T-helper 1 cell treated with Interleukin-12 subunit alpha and Interleukin-12 subunit beta and Interleukin-4 antibody, amounts not matched to agents 30 ng/mL and 1 ng/mL, for 36 hours (primary cell): ENCODE results near the gene GGTLC2. TPM values are rescaled to one million over a fixed set of nuclear protein-coding genes. Genes with fewer than 3 reads are reported as not detected.

Experiments used
- intact Hi-C: fragments of 100-400 bp; cut with micrococcal nuclease; formaldehyde crosslinking; loops from one replicate; pipeline ENCODE4 v1.15.1; 2024
- total RNA-seq: library from RNA; stranded (reverse); gene quantifications from 2 replicates; pipeline ENCODE4 v1.2.3, GENCODE V29; 2022

GGTLC2 gene
- total RNA-seq, 1 donor from 2014 or later = not detected

DNA sequence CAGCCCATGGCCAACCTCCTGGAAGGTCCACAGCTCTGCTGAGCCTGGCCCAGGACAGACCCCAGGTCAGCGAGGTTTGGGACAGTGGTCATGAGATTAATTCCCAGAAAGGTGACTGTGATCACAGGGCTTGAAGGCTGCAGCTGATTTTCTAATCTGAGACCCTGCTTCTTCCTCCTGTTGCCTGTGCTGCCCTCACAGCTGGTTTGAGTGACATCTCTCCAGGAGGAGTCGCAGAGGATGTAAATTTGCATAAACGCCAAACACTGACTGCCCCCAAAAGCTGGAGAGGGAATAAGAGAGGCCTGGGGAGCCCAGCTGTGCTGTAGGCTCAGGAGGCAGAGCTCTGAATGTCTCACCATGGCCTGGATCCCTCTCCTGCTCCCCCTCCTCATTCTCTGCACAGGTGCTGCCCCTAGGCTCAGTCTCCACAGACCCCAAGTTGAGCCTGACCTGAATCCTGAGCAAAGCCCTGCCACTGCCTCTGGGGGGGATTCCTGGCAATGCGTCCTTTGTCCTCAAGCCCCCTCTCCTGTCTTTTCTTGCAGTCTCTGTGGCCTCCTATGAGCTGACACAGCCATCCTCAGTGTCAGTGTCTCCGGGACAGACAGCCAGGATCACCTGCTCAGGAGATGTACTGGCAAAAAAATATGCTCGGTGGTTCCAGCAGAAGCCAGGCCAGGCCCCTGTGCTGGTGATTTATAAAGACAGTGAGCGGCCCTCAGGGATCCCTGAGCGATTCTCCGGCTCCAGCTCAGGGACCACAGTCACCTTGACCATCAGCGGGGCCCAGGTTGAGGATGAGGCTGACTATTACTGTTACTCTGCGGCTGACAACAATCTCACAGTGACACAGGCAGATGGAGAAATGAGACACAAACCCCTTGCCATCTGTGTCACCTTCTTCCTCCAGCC lies 23.8 kb downstream of the GGTLC2 start:
- intact Hi-C loops = no loop called here

DNA sequence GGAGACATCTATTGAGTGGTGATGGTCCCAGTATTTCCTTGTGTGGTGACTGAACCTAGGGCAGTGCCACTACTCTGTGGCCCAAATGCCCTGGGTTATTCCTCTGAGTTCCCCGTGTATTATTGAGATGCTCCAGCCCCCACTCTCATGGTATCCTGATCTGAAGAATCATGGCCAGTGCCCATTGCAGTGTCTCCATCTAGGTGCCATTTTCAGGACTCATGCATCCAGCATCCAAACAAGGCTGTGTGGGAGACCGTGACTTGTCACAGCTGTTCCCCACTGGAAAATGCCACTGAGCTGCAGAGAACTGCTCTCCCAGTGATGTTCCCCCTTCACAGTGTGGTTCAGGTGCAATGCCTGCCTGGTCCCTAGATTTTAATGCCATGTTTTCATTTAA lies 24.7 kb downstream of the GGTLC2 start:
- intact Hi-C loops = no loop called here

DNA sequence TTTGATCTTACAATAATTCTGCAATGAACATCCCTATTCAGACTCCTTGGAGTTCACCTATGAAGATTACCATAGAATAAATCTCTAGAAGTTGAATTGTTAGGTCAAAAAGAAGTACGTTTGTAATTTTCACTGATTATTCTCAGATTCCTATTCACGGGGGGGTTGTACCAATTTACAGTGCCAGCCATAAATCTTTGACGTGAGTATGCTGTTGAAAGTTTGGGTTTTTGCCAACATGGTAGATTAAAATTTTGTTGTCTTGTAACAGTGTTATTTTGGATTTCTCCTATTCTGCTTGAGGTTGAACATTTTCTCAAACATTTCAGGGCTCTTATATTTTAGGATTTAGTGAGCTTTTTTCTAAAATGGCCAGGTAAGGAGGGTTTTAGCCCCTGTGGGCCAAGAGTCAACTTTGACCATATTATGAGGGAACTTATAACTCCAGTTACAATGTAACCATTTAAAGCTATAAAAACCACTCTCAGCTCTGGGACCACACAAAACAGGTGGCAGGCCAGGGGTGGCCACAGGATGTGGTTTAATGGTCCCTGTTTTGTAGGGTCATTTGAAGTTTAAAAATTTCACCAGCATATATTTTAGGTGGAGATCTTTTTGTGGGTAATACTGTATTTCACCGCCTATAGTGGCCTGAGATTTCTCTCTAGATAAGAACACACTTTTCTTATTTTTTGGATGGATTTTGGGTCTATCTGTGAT lies 25.8 kb downstream of the GGTLC2 start:
- intact Hi-C loops = no loop called here

DNA sequence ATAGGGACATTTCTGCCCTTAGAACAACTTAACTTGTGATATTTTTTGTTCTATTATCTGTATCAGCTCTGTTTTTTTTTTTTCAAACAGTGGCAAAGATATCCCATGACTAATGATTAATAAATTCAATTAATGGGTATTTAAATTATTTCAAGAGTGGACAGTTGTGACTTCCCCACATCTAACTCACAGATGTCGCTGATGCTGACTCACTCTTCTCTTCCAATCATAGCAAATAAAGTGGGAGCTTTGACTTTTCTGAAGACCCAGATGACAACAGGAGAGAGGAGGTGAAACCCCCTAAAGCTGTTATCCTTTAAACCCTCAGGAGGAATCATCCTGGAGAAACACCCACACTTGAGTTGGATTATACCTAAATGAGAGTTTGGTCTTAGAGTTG lies 27.1 kb downstream of the GGTLC2 start:
- intact Hi-C loops = no loop called here

DNA sequence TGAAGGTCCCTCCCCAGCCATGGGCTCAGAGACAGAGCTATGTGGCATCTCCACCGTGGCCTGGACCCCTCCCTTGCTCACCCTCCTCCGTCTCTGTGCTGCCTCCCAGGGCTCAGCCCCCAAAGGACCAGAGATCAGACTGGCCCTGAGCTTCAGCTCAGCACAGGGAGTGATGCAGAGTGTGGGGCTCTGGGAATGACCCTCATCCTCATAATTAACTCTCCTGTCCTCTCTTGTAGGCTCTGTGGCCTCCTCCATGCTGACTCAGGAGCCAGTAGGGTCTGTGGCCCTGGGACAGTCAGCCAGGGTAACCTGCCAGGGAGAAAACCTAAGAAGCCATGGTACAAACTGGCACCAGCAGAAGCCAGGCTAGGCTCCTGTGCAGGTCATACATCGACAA lies 28.7 kb downstream of the GGTLC2 start:
- intact Hi-C loops = no loop called here

DNA sequence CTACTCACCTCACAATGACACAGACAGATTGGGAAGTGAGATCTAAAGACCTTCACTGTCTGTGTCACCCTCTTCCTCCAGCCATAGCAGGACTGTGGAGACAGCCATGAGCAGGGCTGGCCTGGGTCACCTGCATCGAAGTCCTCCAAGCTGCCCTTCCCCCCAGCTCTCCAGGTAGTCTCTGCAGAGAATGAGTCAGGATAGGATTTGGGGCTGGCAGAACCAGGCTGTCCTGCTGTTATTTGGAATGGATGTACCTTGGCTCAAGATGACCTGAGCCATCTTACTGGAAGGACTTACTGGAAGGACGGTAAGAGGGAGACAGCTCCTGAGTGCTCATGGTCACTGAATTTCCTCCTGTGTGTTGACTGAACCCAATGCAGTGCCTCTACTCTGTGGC lies 29.2 kb downstream of the GGTLC2 start:
- intact Hi-C loops = no loop called here

DNA sequence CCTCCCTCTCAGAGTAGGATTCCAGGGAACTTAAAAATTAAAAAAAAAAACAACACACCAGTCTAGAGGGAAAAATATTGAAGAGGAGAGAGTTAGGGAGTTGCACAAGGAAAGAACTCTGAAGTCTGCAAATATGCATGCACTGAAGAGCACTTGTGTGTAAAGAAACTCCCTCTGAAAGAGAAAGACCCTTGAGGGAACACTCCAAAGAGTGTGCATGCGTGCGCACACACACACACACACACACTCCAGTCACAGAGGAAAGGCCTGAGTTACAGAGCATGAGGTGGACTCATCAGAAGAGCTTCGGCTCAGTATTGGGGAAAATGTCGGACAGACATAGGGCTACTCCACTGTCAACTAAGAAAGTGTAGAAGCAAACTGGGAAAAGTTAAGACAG lies 30.1 kb downstream of the GGTLC2 start:
- intact Hi-C loops = no loop called here

DNA sequence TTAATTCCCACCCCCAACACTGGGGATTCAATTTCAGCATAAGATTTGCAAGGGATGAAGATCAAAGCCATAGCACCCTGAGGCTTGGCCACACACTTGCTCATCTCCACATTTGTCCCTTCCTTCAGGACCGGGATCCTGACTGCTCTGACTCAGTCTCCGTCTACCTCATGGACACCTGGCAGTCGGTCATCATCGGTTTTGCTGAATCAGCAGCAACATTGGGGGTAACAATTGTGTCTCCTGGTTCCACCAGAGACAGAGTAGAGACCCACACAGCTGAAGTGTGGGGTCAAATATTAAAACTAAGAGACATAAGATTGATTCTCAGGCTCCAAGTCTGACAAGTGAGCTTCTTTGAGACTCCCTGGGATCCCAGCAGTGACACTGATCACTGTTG lies 34.6 kb downstream of the GGTLC2 start:
- intact Hi-C loops = no loop called here

DNA sequence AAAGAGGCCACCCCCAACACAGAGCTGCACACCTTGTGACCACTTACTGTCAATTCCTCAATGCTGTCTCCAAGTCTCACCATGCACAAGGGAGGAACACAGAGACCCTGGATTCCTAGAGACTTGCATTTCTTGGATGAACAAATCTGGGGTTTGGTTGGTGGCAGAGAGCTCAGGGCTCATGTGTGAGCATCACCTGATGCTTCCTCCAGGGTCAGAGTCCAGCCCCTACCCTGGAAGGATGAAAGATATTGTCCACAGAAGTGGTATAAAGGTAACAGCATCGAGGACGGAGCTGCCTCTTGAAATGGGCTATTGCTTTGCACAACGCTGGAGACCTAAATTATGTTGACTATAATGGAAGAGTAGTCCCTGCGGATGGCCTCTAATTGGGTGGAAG lies 36.0 kb downstream of the GGTLC2 start:
- intact Hi-C loops = no loop called here

DNA sequence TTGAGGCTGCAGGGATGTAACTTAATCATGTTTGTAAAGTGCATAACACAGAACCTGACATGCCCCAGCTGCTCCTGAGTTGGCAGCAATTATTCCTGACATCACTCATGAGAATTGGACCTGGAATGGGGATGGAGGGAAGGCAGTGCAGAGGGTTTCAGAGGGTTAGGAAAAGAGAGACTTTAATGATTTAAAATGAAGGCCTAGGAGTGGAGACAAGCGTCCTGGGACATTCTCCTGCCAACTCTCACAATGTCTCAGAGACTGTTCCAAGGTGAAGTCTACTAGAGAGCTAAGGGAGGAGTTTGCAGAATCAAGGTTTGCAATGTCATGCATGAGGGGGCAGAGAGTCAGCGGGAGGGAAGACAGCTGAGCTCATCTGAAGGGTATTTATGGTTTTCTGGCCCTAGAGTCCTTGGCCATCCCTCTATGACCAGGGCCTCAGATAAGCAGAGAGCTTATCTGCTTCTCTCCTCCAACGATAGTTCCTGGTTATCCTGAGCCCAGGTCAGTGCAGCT lies 36.9 kb downstream of the GGTLC2 start:
- intact Hi-C loops = no loop called here

DNA sequence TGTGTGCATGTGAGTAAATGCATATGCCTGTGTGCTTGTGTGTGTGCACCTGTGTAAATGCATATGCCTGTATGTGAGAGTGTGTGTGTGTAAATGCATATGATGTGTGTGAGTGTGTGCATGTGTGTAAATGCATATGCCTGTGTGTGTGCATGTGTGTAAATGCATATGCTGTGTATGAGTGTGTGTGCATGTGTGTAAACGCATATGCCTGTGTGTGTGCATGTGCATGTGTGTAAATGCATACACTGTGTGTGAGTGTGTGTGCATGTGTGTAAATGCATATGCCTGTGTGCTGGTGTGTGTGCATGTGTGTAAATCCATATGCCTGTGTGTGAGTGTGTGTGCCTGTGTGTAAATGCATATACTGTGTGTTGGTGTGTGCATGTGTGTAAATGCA lies 37.8 kb downstream of the GGTLC2 start:
- intact Hi-C loops = no loop called here

DNA sequence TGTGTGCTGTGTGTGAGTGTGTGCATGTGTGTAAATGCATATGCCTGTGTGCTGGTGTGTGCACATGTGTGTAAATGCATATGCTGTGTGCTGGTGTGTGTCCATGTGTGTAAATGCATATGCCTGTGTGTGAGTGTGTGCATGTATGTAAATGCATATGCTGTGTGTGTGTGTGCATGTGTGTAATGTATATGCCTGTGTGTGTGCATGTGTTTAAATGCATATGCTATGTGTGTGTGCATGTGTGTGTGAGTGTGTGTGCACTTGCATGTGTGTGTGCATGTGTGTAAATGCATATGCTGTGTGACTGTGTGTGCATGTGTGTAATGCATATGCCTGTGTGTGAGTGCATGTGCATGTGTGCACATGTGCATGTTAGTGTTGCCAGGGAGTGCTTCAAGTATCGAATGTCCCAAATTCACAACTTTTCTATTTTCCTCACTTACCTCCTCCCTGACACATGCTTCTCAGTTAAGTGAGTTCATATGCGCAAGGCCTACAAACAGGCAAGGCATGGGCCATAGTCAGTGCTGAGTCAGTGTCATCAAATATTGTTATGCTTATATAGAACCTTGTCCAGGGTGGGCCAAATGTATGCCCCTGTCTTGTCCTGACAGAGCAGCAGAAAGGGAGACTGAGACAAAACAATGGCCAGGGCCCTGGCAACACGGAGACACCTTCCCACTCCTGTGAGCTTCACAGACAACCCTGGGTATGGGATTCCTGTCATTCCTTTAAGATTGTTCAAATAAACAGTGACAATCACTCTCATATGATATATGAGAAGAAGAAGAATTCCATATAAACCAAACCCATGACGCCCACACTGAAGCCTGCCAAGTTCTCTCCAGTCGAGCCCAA lies 38.6 kb downstream of the GGTLC2 start:
- intact Hi-C loops = no loop called here

DNA sequence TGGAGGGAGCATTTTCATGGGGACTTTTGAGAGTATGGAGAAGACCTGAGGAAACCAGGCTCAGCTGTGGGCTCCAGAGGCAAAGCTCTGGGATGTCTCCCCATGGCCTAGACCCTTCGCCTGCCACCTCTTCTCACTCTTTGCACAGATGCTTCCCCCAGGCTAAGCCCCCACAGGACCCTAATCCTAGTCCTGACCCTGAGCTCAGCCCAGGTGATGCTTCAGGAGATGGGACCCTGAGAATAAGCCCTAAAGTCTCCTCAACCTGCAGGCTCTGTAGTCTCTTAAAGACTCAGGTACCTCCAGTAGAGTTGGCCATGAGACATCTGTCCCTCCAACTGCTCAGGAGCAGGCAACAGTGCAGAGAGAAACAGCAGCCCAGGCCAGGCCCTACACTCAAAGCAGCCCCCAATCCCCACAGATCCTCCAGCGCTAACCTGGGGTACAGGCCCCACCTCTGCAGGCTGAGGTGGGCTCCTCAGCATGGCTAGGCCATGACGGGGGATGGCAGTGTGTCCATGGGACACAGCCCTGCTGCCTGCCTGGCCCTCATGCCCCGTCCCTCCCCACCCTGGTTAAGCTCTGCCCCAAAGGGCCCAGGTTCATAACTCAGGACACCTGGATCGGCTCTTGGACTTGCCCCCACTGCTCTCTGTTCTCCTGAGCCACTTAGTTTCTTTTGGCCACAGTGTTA lies 39.4 kb downstream of the GGTLC2 start:
- intact Hi-C loops = no loop called here

DNA sequence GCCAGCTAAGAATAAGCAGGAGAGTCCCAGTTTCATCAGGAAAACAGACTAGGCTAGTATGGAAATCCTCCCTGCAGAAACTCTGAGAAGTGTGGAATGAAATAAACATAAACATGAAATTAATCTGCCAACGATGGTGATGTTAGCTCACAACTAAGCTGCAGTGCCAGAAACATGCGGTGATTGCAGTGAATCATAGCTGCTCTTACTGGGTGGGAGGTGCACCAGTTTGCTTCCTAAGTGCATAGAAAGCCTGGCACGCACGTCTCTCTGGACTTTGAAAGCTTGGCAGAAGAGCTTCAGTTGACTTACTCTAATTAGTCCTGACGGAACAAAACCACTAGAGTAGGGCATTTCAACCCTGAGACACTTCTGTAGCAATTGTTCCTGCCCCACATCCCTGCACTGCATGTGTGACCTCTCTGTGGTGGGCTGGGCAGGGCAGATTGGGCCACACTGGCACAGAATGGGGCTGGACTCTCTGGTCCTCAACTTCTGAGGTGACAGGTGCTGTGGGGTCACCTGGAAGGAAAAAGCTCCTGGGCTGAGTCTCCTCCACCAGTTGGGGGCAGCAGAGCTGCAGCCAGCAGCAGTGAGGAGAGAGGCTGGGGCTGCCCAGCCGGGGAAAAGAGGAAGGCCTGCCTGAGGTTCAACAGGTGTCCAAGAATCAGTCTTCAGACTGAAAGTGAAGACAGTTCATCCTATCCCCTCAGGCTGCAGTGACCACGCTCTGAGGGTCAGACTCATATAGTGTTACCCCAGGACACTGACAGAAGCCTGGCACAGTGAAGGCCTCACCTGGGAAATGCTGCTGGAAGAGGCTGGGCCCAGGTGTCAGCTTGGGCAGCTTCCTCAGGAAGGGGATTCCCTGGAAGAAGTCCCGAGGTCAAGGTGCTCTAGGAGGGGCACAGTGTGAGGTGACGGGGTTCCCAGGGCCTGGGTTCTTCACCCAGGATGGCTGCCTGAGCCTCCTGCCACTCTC lies 40.5 kb downstream of the GGTLC2 start:
- intact Hi-C loops = loop anchor here (5.0 kb wide), 1 partner anchor 38 kb away; no protein-coding TSS in a partner anchor

DNA sequence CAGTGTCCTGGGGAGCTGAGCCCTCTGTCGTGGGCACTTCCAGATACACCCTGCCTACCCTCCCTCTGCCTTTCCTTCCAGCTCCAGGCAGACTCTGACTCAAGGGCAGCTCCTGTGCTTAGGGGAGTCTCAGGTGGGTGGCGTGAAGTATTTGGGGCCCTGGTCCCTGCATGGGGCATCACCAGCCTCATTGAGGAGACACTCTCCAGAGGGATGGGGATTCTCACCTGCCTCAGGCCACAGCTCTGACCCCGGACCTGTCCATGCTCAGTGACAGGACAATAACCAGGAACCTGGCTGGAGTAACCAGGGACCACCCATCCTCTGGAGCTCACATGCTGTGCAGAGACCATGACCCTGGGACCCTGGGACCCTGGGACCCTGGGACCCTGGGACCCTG lies 41.2 kb downstream of the GGTLC2 start:
- intact Hi-C loops = loop anchor here (5.0 kb wide), 1 partner anchor 38 kb away; no protein-coding TSS in a partner anchor

DNA sequence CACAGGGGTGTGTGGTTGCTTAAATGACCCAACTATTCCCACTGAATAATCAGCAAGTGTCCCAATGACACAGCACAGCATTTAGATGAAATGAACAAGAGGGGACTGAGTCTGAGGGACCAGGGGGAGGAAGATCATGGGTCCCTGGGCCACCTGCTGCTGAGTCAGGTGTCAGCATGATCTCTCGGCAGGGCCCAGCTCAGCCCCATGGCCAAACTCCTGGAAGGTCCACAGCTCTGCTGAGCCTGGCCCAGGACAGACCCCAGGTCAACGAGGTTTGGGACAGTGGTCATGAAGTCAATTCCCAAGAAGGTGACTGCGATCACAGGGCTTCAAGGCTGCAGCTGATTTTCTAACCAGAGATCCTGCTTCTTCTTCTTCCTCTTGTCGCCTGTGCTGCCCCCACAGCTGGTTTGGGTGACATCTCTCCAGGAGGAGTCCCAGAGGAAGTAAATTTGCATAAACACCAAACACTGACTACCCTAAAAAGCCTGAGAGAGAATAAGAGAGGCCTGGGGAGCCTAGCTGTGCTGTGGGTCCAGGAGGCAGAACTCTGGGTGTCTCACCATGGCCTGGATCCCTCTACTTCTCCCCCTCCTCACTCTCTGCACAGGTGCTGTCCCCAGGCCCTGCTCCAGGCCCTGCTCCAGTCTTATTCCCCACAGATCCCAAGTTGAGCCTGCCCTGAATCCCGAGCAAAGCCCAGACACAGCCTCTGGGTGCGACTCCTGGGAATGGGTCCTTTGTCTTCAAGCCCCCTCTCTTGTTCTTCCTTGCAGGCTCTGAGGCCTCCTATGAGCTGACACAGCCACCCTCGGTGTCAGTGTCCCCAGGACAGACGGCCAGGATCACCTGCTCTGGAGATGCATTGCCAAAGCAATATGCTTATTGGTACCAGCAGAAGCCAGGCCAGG lies 42.0 kb downstream of the GGTLC2 start:
- intact Hi-C loops = loop anchor here (1.0 to 5.0 kb wide), 2 partner anchors 39 to 92 kb away; no protein-coding TSS in a partner anchor

DNA sequence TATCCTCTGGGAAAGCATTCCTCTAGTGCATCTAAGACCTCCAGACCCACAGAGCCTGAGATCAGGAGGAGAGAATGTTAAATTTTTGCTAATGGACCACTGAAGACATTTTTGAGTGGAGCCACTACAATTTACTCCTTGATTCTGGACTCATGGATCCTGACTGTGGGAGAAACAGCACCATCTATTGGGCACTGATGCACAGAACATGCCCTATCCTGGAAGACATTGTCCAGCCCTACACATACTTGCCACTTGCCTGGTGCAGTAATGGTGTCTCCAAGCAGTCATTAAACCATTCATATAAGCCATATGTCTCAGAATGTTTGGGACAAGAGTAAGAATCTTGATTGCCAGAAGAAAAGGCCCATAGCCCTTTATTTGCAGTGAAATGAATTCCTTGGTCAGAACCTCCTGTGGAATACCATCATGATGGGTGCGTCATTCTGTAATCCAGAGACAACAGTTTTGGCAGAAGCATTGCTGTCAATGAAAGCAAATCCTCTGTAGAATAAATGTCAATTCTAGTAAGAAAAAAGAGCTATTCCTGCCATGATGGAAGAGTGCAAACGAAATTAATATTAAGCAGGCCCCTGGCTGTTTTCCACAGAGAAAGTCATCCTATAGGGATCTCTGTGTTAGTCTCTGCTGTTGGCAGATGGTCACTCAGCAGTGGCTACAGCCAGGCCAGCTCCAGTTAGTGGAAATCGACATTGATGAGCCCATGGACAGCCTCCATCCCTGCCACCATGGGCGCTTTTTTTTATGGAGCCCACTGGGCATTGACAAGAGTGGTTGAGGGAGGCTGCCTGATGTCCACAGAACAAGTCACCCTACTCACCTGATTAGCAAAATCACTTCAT lies 43.5 kb downstream of the GGTLC2 start:
- intact Hi-C loops = loop anchor here (1.0 to 5.0 kb wide), 2 partner anchors 41 to 94 kb away; no protein-coding TSS in a partner anchor
